Left lung (tissue), 10 donors: ENCODE data around the gene NRK. TPM values are rescaled to one million over a fixed set of nuclear protein-coding genes. Genes with fewer than 3 reads are reported as not detected.
A peak's percentile ranks its signal among the peaks of the same experiment; 100 is the strongest.

Experiments used
- ATAC-seq: fragments of 200-7000 bp; cut with Tn5 transposase; one replicate; pipeline ENCODE4 v1.9.1; 2020; ENCODE audit warnings: moderate library complexity
- DNase-seq, 4 donors: peaks; one replicate each; pipeline ENCODE4 v3.0.0-alpha.2; 2013 to 2020
- H3K27ac ChIP-seq, 2 donors: fragments of 200-600 bp; sonication (generic) in 1 of 2; one replicate each; pipeline versions ENCODE4 v1.5.0 to v1.8.0; 2020 to 2021
- H3K27me3 ChIP-seq, 2 donors: fragments of 200-600 bp; sonication (generic) in 1 of 2; one replicate each; pipeline versions ENCODE4 v1.5.0 to v1.8.0; 2020 to 2021
- H3K36me3 ChIP-seq, 2 donors: fragments of 200-600 bp; sonication (generic) in 1 of 2; one replicate each; pipeline versions ENCODE4 v1.5.0 to v1.8.0; 2020 to 2021
- H3K4me1 ChIP-seq, 2 donors: fragments of 200-600 bp; one replicate each; pipeline ENCODE4 v1.8.0; 2021
- H3K4me3 ChIP-seq, 2 donors: fragments of 200-600 bp; sonication (generic) in 1 of 2; one replicate each; pipeline versions ENCODE4 v1.5.0 to v1.8.0; 2020 to 2021; ENCODE audit warnings: mild to moderate bottlenecking in 1 of 2
- H3K9me3 ChIP-seq, 2 donors: fragments of 200-600 bp; sonication (generic) in 1 of 2; one replicate each; pipeline versions ENCODE4 v1.5.0 to v1.8.0; 2020 to 2021
- CTCF ChIP-seq, 2 donors: fragments of 200-600 bp; sonication (generic) in 1 of 2; IDR thresholded peaks; one replicate each; pipeline versions ENCODE4 v1.5.0 to v1.8.0; 2021; ENCODE audit warnings: antibody characterized with exemption in 2 of 2
- intact Hi-C, 2 donors: fragments of 100-400 bp; cut with DNase I; formaldehyde crosslinking; loops; one replicate each; pipeline versions ENCODE4 v1.11.2 to v1.14.2; 2022
- polyA plus RNA-seq, 6 donors: library from polyadenylated mRNA; unstranded; fragments of 120-200 nt; gene quantifications; one replicate each; pipeline ENCODE4 v1.2.1, GENCODE V29; 2013; ENCODE audit not compliant: insufficient read length in 6 of 6
- total RNA-seq, 2 donors: library from RNA; stranded (reverse); fragmentation: NEBNext Ultra II Directional; extraction: Animal tissue kit (Norgen Biotek cat#: 25700); gene quantifications; one replicate each; pipeline ENCODE4 v1.2.1, GENCODE V29; 2021
- donor health status: DM: no; HTN: yes; CAD: no.
- donor health status: DM: no; HTN: no; CAD: no.

The NRK gene
- total and polyA plus RNA-seq, 8 donors: 1.1 to 16.1 (median 4.3) TPM

- TF ChIP-seq CTCF (IDR thresholded peaks at IDR 0.05): peak in 1 of 2 donors; percentile 16
- H3K27ac ChIP-seq: no peak overlapping the region
- H3K36me3 ChIP-seq: no peaks in the 10 kb centered on the region
- H3K27me3 ChIP-seq: no peaks in the 10 kb centered on the region
- DNase-seq: no peak
- intact Hi-C loops: no loop called here
- ATAC-seq: peak; percentile 45
- H3K9me3 ChIP-seq: no peaks in the 10 kb centered on the region
- H3K4me3 ChIP-seq: no peak overlapping the region
- H3K4me1 ChIP-seq: no peaks in the 10 kb centered on the region
Observed at GRCh38 chrX:105876658-105877057, 54.3 kb downstream of the NRK start.

GRCh38 chrX:105880491-105880890 is 58.2 kb downstream of the NRK start:
- DNase-seq: no peak
- no peak for TF ChIP-seq CTCF (IDR thresholded peaks at IDR 0.05)
- Histone ChIP-seq H3K4me3 (no peak overlapping the region), H3K9me3 (no peaks in the 10 kb centered on the region), H3K27ac (no peak overlapping the region), H3K27me3 (peaks cover 0 to 3% of the 10 kb centered on the region in 2 donors), H3K4me1 (no peaks in the 10 kb centered on the region), H3K36me3 (no peaks in the 10 kb centered on the region)
- no peak for ATAC-seq
- intact Hi-C loops: no loop called here

- intact Hi-C loops: no loop called here
- no peaks in the 10 kb centered on the region for H3K9me3 ChIP-seq
- H3K4me3 ChIP-seq: no peak overlapping the region
- ATAC-seq: no peak
- peaks cover 0 to 3% of the 10 kb centered on the region in 2 donors for H3K27me3 ChIP-seq
- DNase-seq: peak in 1 of 4 donors; percentile 3
- no peaks in the 10 kb centered on the region for H3K36me3 ChIP-seq
- H3K27ac ChIP-seq: no peak overlapping the region
- TF ChIP-seq CTCF (IDR thresholded peaks at IDR 0.05): no peak
- H3K4me1 ChIP-seq: no peaks in the 10 kb centered on the region
Observed at GRCh38 chrX:105882581-105883275, 60.4 kb downstream of the NRK start.

GRCh38 chrX:105894721-105895120 is 72.4 kb downstream of the NRK start:
- Histone ChIP-seq H3K4me1 (no peaks in the 10 kb centered on the region), H3K4me3 (no peak overlapping the region), H3K27me3 (no peaks in the 10 kb centered on the region), H3K36me3 (no peaks in the 10 kb centered on the region), H3K9me3 (no peaks in the 10 kb centered on the region), H3K27ac (no peak overlapping the region)
- intact Hi-C loops: no loop called here
- TF ChIP-seq CTCF (IDR thresholded peaks at IDR 0.05): no peak
- DNase-seq: no peak
- ATAC-seq: no peak

- ATAC-seq: no peak
- no peaks in the 10 kb centered on the region for H3K4me1 ChIP-seq
- H3K4me3 ChIP-seq: no peak overlapping the region
- H3K9me3 ChIP-seq: no peaks in the 10 kb centered on the region
- no peak overlapping the region for H3K27ac ChIP-seq
- intact Hi-C loops: no loop called here
- peaks cover 0 to 4% of the 10 kb centered on the region in 2 donors for H3K27me3 ChIP-seq
- no peaks in the 10 kb centered on the region for H3K36me3 ChIP-seq
- DNase-seq: no peak
- TF ChIP-seq CTCF (IDR thresholded peaks at IDR 0.05): no peak
Observed at GRCh38 chrX:105909576-105909975, 87.2 kb downstream of the NRK start.
